SK-N-SH treated with all-trans-retinoic acid at 6 μM for 48 hours (cell line): Measurements from ENCODE around the gene ABCC2.

ENCODE experiments used
- ATAC-seq: fragments of 200-7000 bp; cut with Tn5 transposase; 3 replicates; pipeline ENCODE4 v1.9.1; 2020; ENCODE audit warnings: mild to moderate bottlenecking, moderate library complexity
- CSRNP3 ChIP-seq: fragments of 250-450 bp; sonication (Bioruptor Pico); IDR thresholded peaks from 2 replicates; pipeline ENCODE4 v1.5.1; 2021; ENCODE audit warnings: mild to moderate bottlenecking, moderate library complexity
- ESRRG ChIP-seq: fragments of 250-450 bp; sonication (Bioruptor Pico); IDR thresholded peaks from 2 replicates; pipeline ENCODE4 v1.6.1; 2021; ENCODE audit warnings: mild to moderate bottlenecking
- GLIS3 ChIP-seq: fragments of 250-450 bp; sonication (Bioruptor Pico); IDR thresholded peaks from 2 replicates; pipeline ENCODE4 v1.5.0; 2020; ENCODE audit warnings: mild to moderate bottlenecking, moderate library complexity
- ISL1 ChIP-seq: fragments of 250-450 bp; sonication (Bioruptor Pico); IDR thresholded peaks from 2 replicates; pipeline ENCODE4 v2.1.2; 2022; ENCODE audit warnings: mild to moderate bottlenecking, moderate library complexity
- OSR1 ChIP-seq: fragments of 250-450 bp; sonication (Bioruptor Pico); IDR thresholded peaks from 2 replicates; pipeline ENCODE4 v1.8.0; 2022; ENCODE audit warnings: moderate library complexity, mild to moderate bottlenecking, inconsistent platforms
- RARB ChIP-seq: fragments of 250-450 bp; sonication (Bioruptor Pico); IDR thresholded peaks from 2 replicates; pipeline ENCODE4 v1.8.0; 2021; ENCODE audit warnings: mild to moderate bottlenecking, moderate library complexity
- SNAI2 ChIP-seq: fragments of 250-450 bp; sonication (Bioruptor Pico); IDR thresholded peaks from 2 replicates; pipeline ENCODE4 v1.5.0; 2020; ENCODE audit warnings: mild to moderate bottlenecking, moderate library complexity
- TCF4 ChIP-seq: fragments of 250-450 bp; sonication (Bioruptor Pico); IDR thresholded peaks from 2 replicates; pipeline ENCODE4 v1.8.0; 2021; ENCODE audit warnings: mild to moderate bottlenecking, moderate library complexity, borderline replicate concordance
- TOX ChIP-seq: fragments of 250-450 bp; sonication (Bioruptor Pico); IDR thresholded peaks from 2 replicates; pipeline ENCODE4 v1.8.0; 2021; ENCODE audit warnings: mild to moderate bottlenecking, moderate library complexity, borderline replicate concordance
- ZC3H10 ChIP-seq: fragments of 250-450 bp; sonication (Bioruptor Pico); IDR thresholded peaks from 2 replicates; pipeline ENCODE4 v1.5.1; 2021; ENCODE audit warnings: mild to moderate bottlenecking, moderate library complexity
- ZNF565 ChIP-seq: fragments of 450-650 bp; formaldehyde crosslinking; conservative IDR thresholded peaks from 2 replicates; pipeline ENCODE4 v1.5.0; 2020; ENCODE audit warnings: low read depth, mild to moderate bottlenecking, moderate library complexity
- ZNF8 ChIP-seq: fragments of 450-650 bp; formaldehyde crosslinking; IDR thresholded peaks from 2 replicates; pipeline ENCODE4 v1.5.0; 2020; ENCODE audit warnings: mild to moderate bottlenecking, moderate library complexity
- TF ChIP-seq, protein P1 (sequence below): fragments of 250-450 bp; sonication (Bioruptor Pico); IDR thresholded peaks from 2 replicates; pipeline ENCODE4 v1.8.0; 2021; ENCODE audit warnings: low read depth, mild to moderate bottlenecking, moderate library complexity, borderline replicate concordance
- TF ChIP-seq, protein P2 (sequence below): fragments of 250-450 bp; sonication (Bioruptor Pico); IDR thresholded peaks from 2 replicates; pipeline ENCODE4 v1.8.0; 2020; ENCODE audit warnings: mild to moderate bottlenecking, moderate library complexity, borderline replicate concordance
- TF ChIP-seq, protein P3 (sequence below): fragments of 250-450 bp; sonication (Bioruptor Pico); IDR thresholded peaks from 2 replicates; pipeline ENCODE4 v1.5.1; 2020; ENCODE audit warnings: low read depth, mild to moderate bottlenecking, moderate library complexity
- TF ChIP-seq, protein P4 (sequence below): fragments of 250-450 bp; sonication (Bioruptor Pico); IDR thresholded peaks from 2 replicates; pipeline ENCODE4 v1.5.0; 2020; ENCODE audit warnings: mild to moderate bottlenecking, moderate library complexity

The ABCC2 gene

GRCh38 chr10:99849536-99849935 lies 67.1 kb downstream of the ABCC2 start (continued):
- TF ChIP-seq, protein P1, sequence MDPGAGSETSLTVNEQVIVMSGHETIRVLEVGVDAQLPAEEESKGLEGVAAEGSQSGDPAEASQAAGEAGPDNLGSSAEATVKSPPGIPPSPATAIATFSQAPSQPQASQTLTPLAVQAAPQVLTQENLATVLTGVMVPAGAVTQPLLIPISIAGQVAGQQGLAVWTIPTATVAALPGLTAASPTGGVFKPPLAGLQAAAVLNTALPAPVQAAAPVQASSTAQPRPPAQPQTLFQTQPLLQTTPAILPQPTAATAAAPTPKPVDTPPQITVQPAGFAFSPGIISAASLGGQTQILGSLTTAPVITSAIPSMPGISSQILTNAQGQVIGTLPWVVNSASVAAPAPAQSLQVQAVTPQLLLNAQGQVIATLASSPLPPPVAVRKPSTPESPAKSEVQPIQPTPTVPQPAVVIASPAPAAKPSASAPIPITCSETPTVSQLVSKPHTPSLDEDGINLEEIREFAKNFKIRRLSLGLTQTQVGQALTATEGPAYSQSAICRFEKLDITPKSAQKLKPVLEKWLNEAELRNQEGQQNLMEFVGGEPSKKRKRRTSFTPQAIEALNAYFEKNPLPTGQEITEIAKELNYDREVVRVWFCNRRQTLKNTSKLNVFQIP (CRISPR knock-in tag), result no peak
- TF ChIP-seq, protein P2, sequence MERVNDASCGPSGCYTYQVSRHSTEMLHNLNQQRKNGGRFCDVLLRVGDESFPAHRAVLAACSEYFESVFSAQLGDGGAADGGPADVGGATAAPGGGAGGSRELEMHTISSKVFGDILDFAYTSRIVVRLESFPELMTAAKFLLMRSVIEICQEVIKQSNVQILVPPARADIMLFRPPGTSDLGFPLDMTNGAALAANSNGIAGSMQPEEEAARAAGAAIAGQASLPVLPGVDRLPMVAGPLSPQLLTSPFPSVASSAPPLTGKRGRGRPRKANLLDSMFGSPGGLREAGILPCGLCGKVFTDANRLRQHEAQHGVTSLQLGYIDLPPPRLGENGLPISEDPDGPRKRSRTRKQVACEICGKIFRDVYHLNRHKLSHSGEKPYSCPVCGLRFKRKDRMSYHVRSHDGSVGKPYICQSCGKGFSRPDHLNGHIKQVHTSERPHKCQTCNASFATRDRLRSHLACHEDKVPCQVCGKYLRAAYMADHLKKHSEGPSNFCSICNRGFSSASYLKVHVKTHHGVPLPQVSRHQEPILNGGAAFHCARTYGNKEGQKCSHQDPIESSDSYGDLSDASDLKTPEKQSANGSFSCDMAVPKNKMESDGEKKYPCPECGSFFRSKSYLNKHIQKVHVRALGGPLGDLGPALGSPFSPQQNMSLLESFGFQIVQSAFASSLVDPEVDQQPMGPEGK (CRISPR knock-in tag), result no peak
- TF ChIP-seq ZNF8 (CRISPR knock-in tag) (no peak), CSRNP3 (CRISPR knock-in tag) (no peak)

- ATAC-seq, result no peak
Observed at GRCh38 chr10:99850021-99850766, 67.8 kb downstream of the ABCC2 start.

GRCh38 chr10:99850767-99851340 lies 68.4 kb downstream of the ABCC2 start:
- no peak for TF ChIP-seq RARB
- TF ChIP-seq TOX (CRISPR knock-in tag), result no peak
- TF ChIP-seq CSRNP3 (CRISPR knock-in tag), result no peak
- no peak for TF ChIP-seq ZNF565 (CRISPR knock-in tag)
- TF ChIP-seq ESRRG (CRISPR knock-in tag), result no peak
- TF ChIP-seq TCF4 (CRISPR knock-in tag), result no peak
- TF ChIP-seq, protein P3, sequence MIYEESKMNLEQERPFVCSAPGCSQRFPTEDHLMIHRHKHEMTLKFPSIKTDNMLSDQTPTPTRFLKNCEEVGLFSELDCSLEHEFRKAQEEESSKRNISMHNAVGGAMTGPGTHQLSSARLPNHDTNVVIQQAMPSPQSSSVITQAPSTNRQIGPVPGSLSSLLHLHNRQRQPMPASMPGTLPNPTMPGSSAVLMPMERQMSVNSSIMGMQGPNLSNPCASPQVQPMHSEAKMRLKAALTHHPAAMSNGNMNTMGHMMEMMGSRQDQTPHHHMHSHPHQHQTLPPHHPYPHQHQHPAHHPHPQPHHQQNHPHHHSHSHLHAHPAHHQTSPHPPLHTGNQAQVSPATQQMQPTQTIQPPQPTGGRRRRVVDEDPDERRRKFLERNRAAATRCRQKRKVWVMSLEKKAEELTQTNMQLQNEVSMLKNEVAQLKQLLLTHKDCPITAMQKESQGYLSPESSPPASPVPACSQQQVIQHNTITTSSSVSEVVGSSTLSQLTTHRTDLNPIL (CRISPR knock-in tag), result no peak
- TF ChIP-seq, protein P4, sequence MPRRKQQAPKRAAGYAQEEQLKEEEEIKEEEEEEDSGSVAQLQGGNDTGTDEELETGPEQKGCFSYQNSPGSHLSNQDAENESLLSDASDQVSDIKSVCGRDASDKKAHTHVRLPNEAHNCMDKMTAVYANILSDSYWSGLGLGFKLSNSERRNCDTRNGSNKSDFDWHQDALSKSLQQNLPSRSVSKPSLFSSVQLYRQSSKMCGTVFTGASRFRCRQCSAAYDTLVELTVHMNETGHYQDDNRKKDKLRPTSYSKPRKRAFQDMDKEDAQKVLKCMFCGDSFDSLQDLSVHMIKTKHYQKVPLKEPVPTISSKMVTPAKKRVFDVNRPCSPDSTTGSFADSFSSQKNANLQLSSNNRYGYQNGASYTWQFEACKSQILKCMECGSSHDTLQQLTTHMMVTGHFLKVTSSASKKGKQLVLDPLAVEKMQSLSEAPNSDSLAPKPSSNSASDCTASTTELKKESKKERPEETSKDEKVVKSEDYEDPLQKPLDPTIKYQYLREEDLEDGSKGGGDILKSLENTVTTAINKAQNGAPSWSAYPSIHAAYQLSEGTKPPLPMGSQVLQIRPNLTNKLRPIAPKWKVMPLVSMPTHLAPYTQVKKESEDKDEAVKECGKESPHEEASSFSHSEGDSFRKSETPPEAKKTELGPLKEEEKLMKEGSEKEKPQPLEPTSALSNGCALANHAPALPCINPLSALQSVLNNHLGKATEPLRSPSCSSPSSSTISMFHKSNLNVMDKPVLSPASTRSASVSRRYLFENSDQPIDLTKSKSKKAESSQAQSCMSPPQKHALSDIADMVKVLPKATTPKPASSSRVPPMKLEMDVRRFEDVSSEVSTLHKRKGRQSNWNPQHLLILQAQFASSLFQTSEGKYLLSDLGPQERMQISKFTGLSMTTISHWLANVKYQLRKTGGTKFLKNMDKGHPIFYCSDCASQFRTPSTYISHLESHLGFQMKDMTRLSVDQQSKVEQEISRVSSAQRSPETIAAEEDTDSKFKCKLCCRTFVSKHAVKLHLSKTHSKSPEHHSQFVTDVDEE (CRISPR knock-in tag), result no peak
- no peak for TF ChIP-seq ISL1
- TF ChIP-seq GLIS3 (CRISPR knock-in tag), result no peak
- no peak for TF ChIP-seq ZC3H10
- no peak for ATAC-seq

More at GRCh38 chr10:99850021-99850766, 67.8 kb downstream of the ABCC2 start:
- TF ChIP-seq, protein P3 (CRISPR knock-in tag), result no peak
- TF ChIP-seq ESRRG (CRISPR knock-in tag) (no peak), OSR1 (CRISPR knock-in tag) (no peak), SNAI2 (no peak), TOX (CRISPR knock-in tag) (no peak)
